ENCODE data around the gene WNK4. TPM values are rescaled to one million over a fixed set of nuclear protein-coding genes. Genes with fewer than 3 reads are reported as not detected.

The WNK4 gene
- total RNA-seq, 2 donors from 2014 or later, result not detected

Small RNA genes within 50 kb of the gene (microRNA-seq; reads per million reads assigned to microRNA genes)
- 0.20 to 0.27 reads per million in 2 donors for gene MIR6781

Other genes with a start within 250 kb of the WNK4 start
- 10 to 100 TPM; 15.1 to 20.7 TPM for gene NAGLU, start 244.4 kb upstream of the WNK4 start, total RNA-seq
- 1 to 10 TPM; 2.8 to 3.7 TPM for gene HSD17B1, start 227.7 kb upstream of the WNK4 start, total RNA-seq
- gene COASY, start 218.5 kb upstream of the WNK4 start, total RNA-seq, result 10 to 100 TPM; 37.2 to 37.5 TPM
- 10 to 100 TPM; 51.3 to 55.3 TPM for gene MLX, start 213.5 kb upstream of the WNK4 start, total RNA-seq
- gene PSMC3IP, start 202.9 kb upstream of the WNK4 start, total RNA-seq, result 1 to 10 TPM; 2.2 to 3.4 TPM
- gene RETREG3, start 171.2 kb upstream of the WNK4 start, total RNA-seq, result 10 to 100 TPM; 26.0 to 26.1 TPM
- 10 to 100 TPM; 45.3 to 54.8 TPM for gene TUBG1, start 170.9 kb upstream of the WNK4 start, total RNA-seq
- 10 to 100 TPM; 14.4 to 15.8 TPM for gene TUBG2, start 121.3 kb upstream of the WNK4 start, total RNA-seq
- 10 to 100 TPM; 18.1 to 19.9 TPM for gene PLEKHH3, start 103.6 kb upstream of the WNK4 start, total RNA-seq
- 1 to 10 TPM; 1.7 to 3.3 TPM for gene CCR10, start 98.8 kb upstream of the WNK4 start, total RNA-seq
- gene CNTNAP1, start 98.1 kb upstream of the WNK4 start, total RNA-seq, result 1 to 10 TPM; 4.7 to 7.2 TPM
- 10 to 100 TPM; 28.7 to 38.1 TPM for gene EZH1, start 35.6 kb upstream of the WNK4 start, total RNA-seq
- 10 to 100 TPM; 40.9 to 49.7 TPM for gene RAMP2, start 19.4 kb upstream of the WNK4 start, total RNA-seq
- gene VPS25, start 7.2 kb upstream of the WNK4 start, total RNA-seq, result 10 to 100 TPM; 30.0 to 32.1 TPM
- gene COA3, start 18.1 kb downstream of the WNK4 start, total RNA-seq, result 10 to 100 TPM; 60.3 to 63.9 TPM
- under 1 TPM in 1 of 2 donors, not detected in 1; 0.44 TPM for gene CNTD1, start 18.3 kb downstream of the WNK4 start, total RNA-seq
- 10 to 100 TPM; 63.5 to 72.5 TPM for gene BECN1, start 43.7 kb downstream of the WNK4 start, total RNA-seq
- 10 to 100 TPM; 67.8 to 83.3 TPM for gene PSME3, start 52.8 kb downstream of the WNK4 start, total RNA-seq
- gene AOC2, start 64.0 kb downstream of the WNK4 start, total RNA-seq, result 1 to 10 TPM; 1.6 to 3.8 TPM
- gene AOC3, start 70.6 kb downstream of the WNK4 start, total RNA-seq, result 10 to 100 TPM; 56.6 to 96.4 TPM
- not detected for gene G6PC1, start 120.2 kb downstream of the WNK4 start, total RNA-seq
- gene AARSD1, start 183.8 kb downstream of the WNK4 start, total RNA-seq, result 10 to 100 TPM; 23.5 to 34.5 TPM
- 10 to 100 TPM; 37.8 to 49.4 TPM for gene PTGES3L, start 199.5 kb downstream of the WNK4 start, total RNA-seq
- 10 to 100 TPM in 1 of 2 donors, 1 to 10 TPM in 1; 9.3 to 14.5 TPM for gene RUNDC1, start 200.0 kb downstream of the WNK4 start, total RNA-seq
- 100 to 1,000 TPM; 722 to 820 TPM for gene RPL27, start 217.8 kb downstream of the WNK4 start, total RNA-seq
- 10 to 100 TPM; 19.4 to 23.7 TPM for gene IFI35, start 226.2 kb downstream of the WNK4 start, total RNA-seq
- gene VAT1, start 241.8 kb downstream of the WNK4 start, total RNA-seq, result 100 to 1,000 TPM; 115 to 118 TPM
- 1 to 10 TPM; 1.6 to 1.8 TPM for gene RND2, start 244.6 kb downstream of the WNK4 start, total RNA-seq